Right lobe of liver (tissue), 6 donors: ENCODE measurements around the gene PCDHA8. TPM values are rescaled to one million over a fixed set of nuclear protein-coding genes. Genes with fewer than 3 reads are reported as not detected.
"Not testable (repeated sequence)": the region's sequence is repeated elsewhere in the genome, so short reads cannot be mapped to it uniquely, and the experiment has no call there.

Experiments used
- ATAC-seq, 4 donors: fragments of 200-7000 bp; cut with Tn5 transposase; one replicate each; pipeline ENCODE4 v1.9.1; 2020; ENCODE audit warnings: mild to moderate bottlenecking in 4 of 4, moderate library complexity in 4 of 4
- DNase-seq, 3 donors: peaks; one replicate each; pipeline ENCODE4 v3.0.0-alpha.2; 2020
- H3K27ac ChIP-seq, 3 donors: fragments of 200-600 bp; one replicate each; pipeline ENCODE4 v1.8.0; 2022
- H3K27me3 ChIP-seq, 2 donors: fragments of 200-600 bp; one replicate each; pipeline ENCODE4 v1.8.0; 2022
- H3K36me3 ChIP-seq, 4 donors: fragments of 200-600 bp; sonication (generic) in 1 of 4; one replicate each; pipeline versions ENCODE4 v1.5.1 to v1.8.0; 2017 to 2022; ENCODE audit warnings: control low read depth in 1 of 4
- H3K4me1 ChIP-seq, 4 donors: fragments of 200-600 bp; sonication (generic) in 1 of 4; one replicate each; pipeline versions ENCODE4 v1.5.1 to v1.8.0; 2017 to 2022; ENCODE audit warnings: control low read depth in 1 of 4
- H3K4me3 ChIP-seq, 3 donors: fragments of 200-600 bp; one replicate each; pipeline ENCODE4 v1.8.0; 2022
- H3K9me3 ChIP-seq, 4 donors: fragments of 200-600 bp; sonication (generic) in 1 of 4; one replicate each; pipeline versions ENCODE4 v1.5.1 to v1.8.0; 2017 to 2022; ENCODE audit warnings: control low read depth in 1 of 4
- POLR2A ChIP-seq: fragments of 450-650 bp; IDR thresholded peaks from one replicate; pipeline ENCODE4 v1.6.1; 2017; ENCODE audit warnings: antibody characterized with exemption, mild to moderate bottlenecking
- WGBS: methylation state at CpG from one replicate; pipeline ENCODE4 v1.1.6; 2018; ENCODE audit warnings: low coverage, low lambda C conversion rate; ENCODE audit not compliant: insufficient coverage; ENCODE audit errors: missing lambda C conversion rate; 5-methylcytosine and 5-hydroxymethylcytosine counted together
- intact Hi-C, 2 donors: fragments of 100-400 bp; cut with DNase I; formaldehyde crosslinking; loops; one replicate each; pipeline versions ENCODE4 v1.11.2 to v1.14.1; 2022
- total RNA-seq, 6 experiments: library from RNA; depleted of rRNA in 2 of 6; stranded (reverse); fragments of >200 nt in 2 of 6; fragmentation: NEBNext Ultra II Directional in 3 of 6; extraction: Animal tissue kit (Norgen Biotek cat#: 25700) in 3 of 6; gene quantifications; one replicate each; pipeline versions ENCODE4 v1.1.0 to v1.2.4, GENCODE V29; 2016 to 2023
- TF ChIP-seq, protein P1 (sequence below), 4 donors: fragments of 200-600 bp in 3 of 4; fragments of 450-650 bp in 1 of 4; IDR thresholded peaks; one replicate each; pipeline versions ENCODE4 v1.5.1 to v1.8.0; 2016 to 2022; ENCODE audit warnings: antibody characterized with exemption in 4 of 4, mild to moderate bottlenecking in 2 of 4
- donor health status: DM: no; HTN: yes; CAD: no.
- donor health status: DM: no; HTN: no; CAD: no.
- donor health status: DM: no; HTN: no; CAD: no.
- donor health status: DM: no; HTN: yes; CAD: no.
- donor health status: DM: no; HTN: yes; CAD: no.

Gene PCDHA8
- total RNA-seq, 6 experiments from 2014 or later: not detected

DNA sequence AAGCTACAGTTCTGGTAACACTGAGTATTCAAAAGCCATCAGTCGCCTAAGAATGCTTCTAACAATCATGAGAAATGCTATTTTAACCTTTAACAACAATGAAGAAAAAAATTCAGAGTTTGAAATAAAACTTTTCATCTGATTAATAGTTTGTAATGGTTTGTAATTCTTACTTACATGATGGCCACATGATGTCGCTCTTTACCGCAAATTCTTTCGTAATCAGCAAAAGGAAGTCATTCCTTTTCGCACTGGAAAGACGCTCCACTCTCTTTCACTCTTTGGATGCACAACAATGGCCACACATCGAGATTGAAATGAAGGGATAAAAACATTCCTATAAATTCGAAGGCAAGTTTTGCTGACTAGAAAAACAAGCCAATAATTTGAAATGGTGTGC, 7.0 kb upstream of the PCDHA8 start, which contains the start of gene PCDHA7:
TSS of gene PCDHA7 (plus strand) at position 277 of the 400 bp plus-strand sequence. CDS start at position 392, 115 bp downstream.
- H3K27me3 ChIP-seq: peaks cover 0 to 3% of the 10 kb centered on the region in 2 donors
- intact Hi-C loops: no loop called here
- ATAC-seq: no peak
- no peaks in the 10 kb centered on the region for H3K9me3 ChIP-seq
- no peaks in the 10 kb centered on the region for H3K4me1 ChIP-seq
- no peaks in the 10 kb centered on the region for H3K36me3 ChIP-seq
- DNase-seq: no peak
- H3K4me3 ChIP-seq: no peak within 1 kb of the TSS
- TF ChIP-seq, protein P1, sequence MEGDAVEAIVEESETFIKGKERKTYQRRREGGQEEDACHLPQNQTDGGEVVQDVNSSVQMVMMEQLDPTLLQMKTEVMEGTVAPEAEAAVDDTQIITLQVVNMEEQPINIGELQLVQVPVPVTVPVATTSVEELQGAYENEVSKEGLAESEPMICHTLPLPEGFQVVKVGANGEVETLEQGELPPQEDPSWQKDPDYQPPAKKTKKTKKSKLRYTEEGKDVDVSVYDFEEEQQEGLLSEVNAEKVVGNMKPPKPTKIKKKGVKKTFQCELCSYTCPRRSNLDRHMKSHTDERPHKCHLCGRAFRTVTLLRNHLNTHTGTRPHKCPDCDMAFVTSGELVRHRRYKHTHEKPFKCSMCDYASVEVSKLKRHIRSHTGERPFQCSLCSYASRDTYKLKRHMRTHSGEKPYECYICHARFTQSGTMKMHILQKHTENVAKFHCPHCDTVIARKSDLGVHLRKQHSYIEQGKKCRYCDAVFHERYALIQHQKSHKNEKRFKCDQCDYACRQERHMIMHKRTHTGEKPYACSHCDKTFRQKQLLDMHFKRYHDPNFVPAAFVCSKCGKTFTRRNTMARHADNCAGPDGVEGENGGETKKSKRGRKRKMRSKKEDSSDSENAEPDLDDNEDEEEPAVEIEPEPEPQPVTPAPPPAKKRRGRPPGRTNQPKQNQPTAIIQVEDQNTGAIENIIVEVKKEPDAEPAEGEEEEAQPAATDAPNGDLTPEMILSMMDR (IDR thresholded peaks at IDR 0.05): peak in 1 of 4 donors; percentile 20
- no peak for TF ChIP-seq POLR2A
- 6% methylated on average over 8 of the region's 8 CpGs for WGBS
- no peak within 1 kb of the TSS for H3K27ac ChIP-seq

- H3K9me3 ChIP-seq: not testable (repeated sequence)
These were observed 6.5 kb upstream of the PCDHA8 start for GRCh38 chr5:140834439-140835008.

DNA sequence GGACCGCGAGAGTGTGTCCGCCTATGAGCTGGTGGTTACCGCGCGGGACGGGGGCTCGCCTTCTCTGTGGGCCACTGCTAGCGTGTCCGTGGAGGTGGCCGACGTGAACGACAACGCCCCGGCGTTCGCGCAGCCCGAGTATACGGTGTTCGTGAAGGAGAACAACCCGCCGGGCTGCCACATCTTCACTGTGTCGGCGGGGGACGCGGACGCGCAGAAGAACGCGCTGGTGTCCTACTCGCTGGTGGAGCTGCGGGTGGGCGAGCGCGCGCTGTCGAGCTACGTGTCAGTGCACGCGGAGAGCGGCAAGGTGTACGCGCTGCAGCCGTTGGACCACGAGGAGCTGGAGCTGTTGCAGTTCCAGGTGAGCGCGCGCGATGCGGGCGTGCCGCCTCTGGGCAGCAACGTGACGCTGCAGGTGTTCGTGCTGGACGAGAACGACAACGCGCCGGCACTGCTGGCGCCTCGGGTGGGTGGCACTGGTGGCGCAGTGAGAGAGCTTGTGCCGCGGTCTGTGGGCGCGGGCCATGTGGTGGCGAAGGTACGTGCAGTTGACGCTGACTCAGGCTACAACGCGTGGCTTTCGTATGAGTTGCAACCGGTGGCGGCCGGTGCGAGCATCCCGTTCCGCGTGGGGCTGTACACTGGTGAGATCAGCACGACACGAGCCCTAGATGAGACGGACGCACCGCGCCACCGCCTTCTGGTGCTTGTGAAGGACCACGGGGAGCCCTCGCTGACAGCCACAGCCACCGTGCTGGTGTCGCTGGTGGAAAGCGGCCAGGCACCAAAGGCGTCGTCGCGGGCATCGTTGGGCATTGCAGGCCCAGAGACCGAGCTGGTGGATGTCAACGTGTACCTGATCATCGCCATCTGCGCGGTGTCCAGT, 5.1 kb upstream of the PCDHA8 start:
- DNase-seq: no peak
- WGBS: 27% methylated on average over 5 of the region's 103 CpGs
- intact Hi-C loops: no loop called here

More at GRCh38 chr5:140834439-140835008, 6.5 kb upstream of the PCDHA8 start:
- intact Hi-C loops, H3K4me1 ChIP-seq, DNase-seq, ATAC-seq, H3K27ac ChIP-seq, H3K4me3 ChIP-seq, H3K36me3 ChIP-seq, H3K27me3 ChIP-seq: not testable (repeated sequence)
- 11% methylated on average over 9 of the region's 38 CpGs for WGBS

GRCh38 chr5:140842798-140843733, 2.1 kb downstream of the PCDHA8 start:
- intact Hi-C loops: no loop called here
- WGBS: 47% methylated on average over 7 of the region's 87 CpGs
- Histone ChIP-seq H3K9me3 (no peaks in the 10 kb centered on the region), H3K36me3 (no peaks in the 10 kb centered on the region), H3K27me3 (no peaks in the 10 kb centered on the region), H3K27ac (no peak overlapping the region), H3K4me1 (no peaks in the 10 kb centered on the region), H3K4me3 (no peak overlapping the region)
- no peak for TF ChIP-seq POLR2A
- TF ChIP-seq, protein P1 (IDR thresholded peaks at IDR 0.05): no peak
- no peak for DNase-seq
- no peak for ATAC-seq

More for the DNA sequence above, 5.1 kb upstream of the PCDHA8 start:
- TF ChIP-seq, protein P1 (IDR thresholded peaks at IDR 0.05): no peak
- no peak for TF ChIP-seq POLR2A
- H3K9me3 ChIP-seq: no peaks in the 10 kb centered on the region
- H3K36me3 ChIP-seq: no peaks in the 10 kb centered on the region
- H3K4me1 ChIP-seq: no peaks in the 10 kb centered on the region
- H3K27ac ChIP-seq: no peak overlapping the region
- no peak for ATAC-seq
- H3K4me3 ChIP-seq: no peak overlapping the region
- peaks cover 0 to 2% of the 10 kb centered on the region in 2 donors for H3K27me3 ChIP-seq

- intact Hi-C loops, H3K27ac ChIP-seq, H3K27me3 ChIP-seq, H3K9me3 ChIP-seq, H3K36me3 ChIP-seq, DNase-seq, H3K4me1 ChIP-seq, H3K4me3 ChIP-seq, ATAC-seq: not testable (repeated sequence)
- 17% methylated on average over 21 of the region's 48 CpGs for WGBS
These were observed 7.4 kb downstream of the PCDHA8 start, which contains the start of gene PCDHA9 for GRCh38 chr5:140848139-140849102. TSS of gene PCDHA9 (plus strand) at chr5:140848382. CDS start at chr5:140848496, 114 bp downstream.

DNA sequence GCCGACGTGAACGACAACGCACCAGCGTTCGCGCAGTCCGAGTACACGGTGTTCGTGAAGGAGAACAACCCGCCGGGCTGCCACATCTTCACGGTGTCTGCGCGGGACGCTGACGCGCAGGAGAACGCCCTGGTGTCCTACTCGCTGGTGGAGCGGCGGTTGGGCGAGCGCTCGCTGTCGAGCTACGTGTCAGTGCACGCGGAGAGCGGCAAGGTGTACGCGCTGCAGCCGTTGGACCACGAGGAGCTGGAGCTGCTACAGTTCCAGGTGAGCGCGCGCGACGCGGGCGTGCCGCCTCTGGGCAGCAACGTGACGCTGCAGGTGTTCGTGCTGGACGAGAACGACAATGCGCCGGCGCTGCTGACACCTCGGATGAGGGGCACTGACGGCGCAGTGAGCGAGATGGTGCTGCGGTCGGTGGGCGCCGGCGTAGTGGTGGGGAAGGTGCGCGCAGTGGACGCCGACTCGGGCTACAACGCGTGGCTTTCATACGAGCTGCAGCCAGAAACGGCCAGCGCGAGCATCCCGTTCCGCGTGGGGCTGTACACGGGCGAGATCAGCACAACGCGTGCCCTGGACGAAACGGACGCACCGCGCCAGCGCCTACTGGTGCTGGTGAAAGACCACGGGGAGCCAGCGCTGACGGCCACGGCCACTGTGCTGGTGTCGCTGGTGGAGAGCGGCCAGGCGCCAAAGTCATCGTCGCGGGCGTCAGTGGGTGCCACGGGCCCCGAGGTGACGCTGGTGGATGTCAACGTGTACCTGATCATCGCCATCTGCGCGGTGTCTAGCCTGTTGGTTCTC, 9.0 kb downstream of the PCDHA8 start:
- intact Hi-C loops, H3K27me3 ChIP-seq, H3K4me3 ChIP-seq, H3K4me1 ChIP-seq, H3K36me3 ChIP-seq, ATAC-seq, H3K9me3 ChIP-seq, DNase-seq, H3K27ac ChIP-seq: not testable (repeated sequence)
- 34% methylated on average over 22 of the region's 101 CpGs for WGBS
